GM21423 (cell line): ENCODE measurements around the gene PAMR1.
A peak's percentile ranks its signal among the peaks of the same experiment; 100 is the strongest.

Experiments
- ATAC-seq: cut with Tn5 transposase; IDR thresholded peaks from one replicate; pipeline ENCODE4 v1.9.1; 2021; ENCODE audit warnings: mild to moderate bottlenecking, moderate library complexity; ENCODE audit not compliant: unreplicated experiment

The PAMR1 gene

DNA sequence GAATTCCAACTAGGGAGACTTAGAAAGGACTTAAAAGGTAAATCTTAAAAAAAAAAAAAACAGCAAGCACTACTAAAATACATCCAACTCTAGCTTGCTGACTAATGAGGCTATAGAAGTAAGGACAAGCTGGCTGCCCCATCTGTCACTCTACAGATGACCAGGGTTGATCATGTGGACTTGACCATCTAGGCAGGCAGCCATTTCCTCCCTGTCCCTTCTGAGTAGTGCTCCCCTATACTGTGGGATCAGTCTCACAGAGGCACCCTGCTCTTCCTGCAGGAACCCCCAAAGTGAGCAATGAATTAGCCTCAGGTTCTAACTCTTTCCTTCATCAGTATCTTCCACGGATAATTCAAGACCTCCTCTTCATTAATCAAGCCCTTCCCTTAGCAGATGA is 118.4 kb downstream of the PAMR1 start:
- ATAC-seq: no peak

DNA sequence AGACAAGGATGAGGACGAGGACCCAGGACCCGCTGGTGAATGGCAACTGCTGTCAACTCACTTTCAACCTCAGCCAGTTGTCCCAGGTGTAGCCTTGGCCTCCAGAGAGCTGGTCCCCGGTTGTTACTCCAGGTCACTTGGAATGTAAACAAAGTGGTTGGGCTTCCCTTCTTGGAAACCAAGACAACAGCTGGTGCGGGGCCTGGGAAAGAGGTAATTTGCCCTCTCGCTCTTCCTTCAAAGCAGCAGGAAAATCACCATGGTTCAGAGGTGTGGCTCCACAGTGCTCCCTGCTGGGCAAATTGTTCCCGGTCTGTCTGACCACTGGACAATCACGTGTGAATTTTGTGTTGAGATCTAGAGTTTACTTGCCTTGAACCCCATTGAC is 121.0 kb downstream of the PAMR1 start:
- ATAC-seq: no peak

DNA sequence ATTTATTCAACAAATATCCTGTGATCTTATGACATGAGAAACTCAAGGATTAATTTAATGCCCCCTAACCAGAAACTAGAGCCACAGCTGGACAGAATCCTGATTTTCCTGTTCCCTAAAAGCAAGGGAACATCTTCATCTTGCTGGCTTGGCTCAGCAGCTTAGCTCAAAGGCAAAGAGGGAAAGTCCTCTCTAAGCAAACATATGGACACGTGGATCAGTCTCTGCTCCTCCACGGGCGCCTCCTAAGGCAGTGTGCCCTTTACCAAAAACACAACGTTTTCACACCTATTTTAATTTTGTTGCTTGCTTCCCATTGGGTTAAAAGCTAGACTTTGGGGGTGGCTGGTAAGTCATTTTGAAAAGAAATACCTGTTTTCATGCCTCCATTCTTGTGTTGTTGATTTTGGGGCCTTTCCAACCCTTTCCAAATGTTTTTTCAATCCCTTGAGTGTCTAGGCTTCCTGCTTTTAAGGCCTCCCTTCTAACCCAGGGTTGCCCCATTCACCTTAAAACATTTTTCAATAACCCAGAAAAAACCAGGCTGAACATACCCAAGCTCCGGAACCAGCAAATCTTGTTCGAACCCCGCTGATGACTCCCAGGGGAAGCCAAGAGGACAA is 121.5 kb downstream of the PAMR1 start:
- ATAC-seq: no peak

DNA sequence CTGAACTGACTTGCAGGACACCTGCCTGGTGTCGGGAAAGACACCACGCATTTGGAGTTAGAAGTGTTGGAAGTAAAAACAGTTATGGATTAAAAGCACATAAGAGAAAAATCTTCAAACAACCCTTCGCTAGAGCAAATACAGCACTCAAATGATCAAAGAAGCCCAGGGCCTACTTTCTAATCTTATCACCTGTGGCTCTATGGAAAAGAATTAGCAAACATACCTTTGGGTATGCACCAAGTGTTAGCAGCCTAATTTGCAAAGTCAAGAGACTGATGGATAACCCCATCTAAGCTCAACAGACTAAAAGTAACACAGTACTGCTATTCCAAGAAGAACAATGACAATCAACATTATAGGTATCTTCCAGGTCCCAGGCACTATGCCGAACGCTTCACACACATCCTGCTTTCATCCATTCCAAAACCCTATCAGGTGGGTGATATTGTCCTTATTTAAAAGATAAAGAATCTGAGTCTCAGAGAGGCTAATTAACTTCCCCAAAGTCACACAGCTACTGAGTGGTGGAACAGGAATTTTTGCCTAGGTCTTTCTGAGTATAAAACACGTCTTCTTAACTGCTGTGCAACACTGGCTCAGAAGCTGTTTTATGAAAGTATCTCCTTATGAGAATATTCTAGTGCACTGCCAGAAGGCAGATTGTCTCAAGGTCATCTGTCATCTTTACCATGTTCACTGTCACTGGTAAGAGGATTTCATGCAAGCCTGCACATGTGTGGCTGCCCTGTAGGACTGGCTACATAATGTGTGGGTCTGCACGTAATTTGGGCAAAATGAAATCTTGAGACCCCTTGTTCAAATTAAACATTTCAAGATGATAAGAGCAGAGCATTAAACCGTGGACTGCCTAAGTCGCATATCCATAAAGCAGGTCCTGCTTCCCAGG is 122.4 kb downstream of the PAMR1 start:
- no peak for ATAC-seq

DNA sequence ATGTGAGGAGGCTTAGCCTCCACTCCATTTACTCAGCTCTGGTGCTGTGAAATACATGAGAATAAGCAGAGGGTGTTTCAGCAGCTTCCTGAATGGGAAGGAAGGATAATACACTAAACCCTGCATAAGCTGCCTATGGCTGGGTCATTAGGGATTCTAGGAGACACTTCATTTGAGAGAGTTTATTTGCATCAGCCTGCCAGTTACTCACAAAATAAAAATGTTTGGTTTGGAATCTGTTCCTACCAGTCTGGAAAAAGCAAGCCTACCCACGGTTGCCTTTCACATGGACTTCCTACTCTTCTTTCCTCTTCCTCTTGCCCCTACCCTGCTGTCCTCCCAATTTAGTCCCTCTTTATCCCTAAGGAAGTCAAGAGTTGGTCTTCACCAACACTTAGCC is 126.5 kb downstream of the PAMR1 start:
- ATAC-seq: no peak

DNA sequence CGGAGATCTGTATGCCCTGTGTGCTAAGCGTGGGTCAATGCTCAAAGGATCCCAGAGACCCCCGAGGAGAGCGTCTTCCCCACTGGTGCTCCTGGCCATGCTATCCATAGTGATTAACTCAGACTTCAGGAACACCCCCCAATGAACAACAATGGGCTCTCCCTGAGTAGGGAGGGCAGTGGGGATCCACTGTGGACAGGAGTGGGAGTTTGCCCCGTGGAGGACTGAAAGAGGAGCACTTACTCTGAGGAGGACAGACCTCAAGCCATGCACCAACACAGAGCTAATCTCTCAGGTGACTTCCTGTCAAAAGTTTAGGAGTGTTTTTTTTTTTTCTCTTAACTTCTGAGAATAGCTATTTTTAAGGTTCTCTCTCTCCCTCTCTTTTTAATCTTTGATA is 130.5 kb downstream of the PAMR1 start:
- ATAC-seq: no peak

DNA sequence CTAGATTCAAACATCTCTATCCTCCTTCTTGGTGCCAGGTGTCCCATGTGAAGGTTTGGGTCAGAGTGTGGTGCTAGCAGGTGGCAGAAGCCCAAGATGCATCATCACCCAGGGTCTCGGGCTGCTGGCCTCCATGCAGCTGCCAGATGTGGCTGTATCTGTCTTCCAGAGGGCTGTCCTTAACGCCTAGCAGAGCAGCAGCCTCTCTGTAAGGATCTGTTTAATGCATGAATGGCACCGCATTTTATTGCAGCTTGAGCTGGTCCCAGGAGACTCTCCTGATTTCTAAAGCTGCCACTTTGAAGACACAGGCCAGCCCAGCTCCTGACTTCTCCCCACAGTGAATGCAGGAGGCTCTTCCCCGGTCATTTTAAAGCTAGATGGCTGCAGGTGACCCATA is 132.3 kb downstream of the PAMR1 start:
- ATAC-seq: no peak

DNA sequence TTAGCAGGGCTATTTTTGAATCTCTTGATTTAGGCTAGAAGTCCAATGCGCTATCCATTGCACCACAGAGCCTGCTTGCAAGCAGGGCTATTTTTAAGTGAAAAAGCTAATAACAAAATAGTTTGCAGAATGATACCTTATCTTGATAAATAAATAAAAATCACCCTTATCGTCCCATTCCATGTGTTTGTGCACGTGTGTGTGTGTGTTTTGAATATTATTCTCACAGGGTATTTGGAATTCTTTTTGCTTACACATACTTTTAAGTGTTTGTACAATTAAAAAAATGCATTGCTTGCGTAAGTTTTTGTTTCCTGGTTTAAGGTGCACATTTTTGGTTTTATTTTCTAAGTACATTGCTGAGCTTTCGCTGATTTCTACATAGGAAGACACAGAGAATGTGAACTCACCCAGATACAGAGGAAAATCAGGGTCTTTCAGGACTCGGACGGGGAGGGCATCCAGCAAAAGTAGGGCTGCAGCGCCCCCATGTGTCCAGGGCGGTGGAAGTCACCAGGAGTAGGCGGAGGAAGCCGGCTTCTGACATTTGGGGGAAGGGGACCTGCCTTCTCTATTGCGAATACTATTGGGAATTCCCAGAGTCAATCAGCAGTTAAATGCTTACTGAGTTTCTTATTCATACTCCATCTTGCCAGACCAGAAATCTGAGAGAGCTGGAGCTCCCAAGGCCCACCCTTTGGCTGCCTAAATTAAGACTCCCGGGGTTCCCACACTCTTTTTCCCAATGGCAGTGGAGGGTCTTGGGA is 133.3 kb downstream of the PAMR1 start:
- no peak for ATAC-seq

DNA sequence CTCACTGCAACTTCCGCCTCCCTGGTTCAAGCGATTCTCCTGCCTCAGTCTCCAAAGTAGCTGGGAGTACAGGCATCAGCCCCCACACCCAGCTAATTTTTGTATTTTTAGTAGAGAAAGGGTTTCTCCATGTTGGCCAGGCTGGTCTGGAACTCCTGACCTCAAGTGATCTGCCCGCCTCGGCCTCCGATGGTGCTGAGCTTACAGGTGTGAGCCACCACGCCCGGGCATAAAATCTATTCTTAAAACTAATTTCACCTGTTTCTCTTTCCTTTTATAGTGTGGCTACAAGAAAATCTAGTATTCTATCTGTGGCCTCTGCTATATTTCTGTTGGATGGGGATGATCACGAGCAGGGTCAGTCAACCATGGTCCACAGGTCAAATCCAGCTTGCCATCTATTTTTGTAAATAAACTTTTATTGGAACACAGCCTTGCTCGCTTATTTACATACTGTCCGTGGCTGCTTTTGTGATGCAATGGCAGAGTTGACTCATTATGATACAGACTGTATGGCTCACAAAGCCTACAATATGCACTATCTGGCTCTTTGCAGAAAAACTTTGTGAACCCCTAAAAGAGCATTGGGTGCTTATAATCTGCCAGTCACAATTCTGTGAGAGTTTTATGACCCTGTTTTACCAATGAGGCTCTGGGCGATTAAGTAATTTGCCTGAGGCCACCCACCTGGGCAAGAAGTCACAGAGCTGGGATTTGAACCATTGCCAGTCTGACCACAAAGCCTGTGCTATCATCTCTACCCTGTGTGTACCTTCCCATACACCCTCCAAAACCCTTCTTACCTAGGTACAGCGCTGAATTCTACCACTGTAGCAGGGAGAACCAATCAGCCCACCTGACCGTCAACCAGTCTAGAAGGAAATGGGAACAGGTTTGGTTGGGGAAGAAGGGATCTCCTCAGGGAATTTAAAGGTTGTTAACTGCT is 134.4 kb downstream of the PAMR1 start:
- peak; percentile 84 for ATAC-seq

DNA sequence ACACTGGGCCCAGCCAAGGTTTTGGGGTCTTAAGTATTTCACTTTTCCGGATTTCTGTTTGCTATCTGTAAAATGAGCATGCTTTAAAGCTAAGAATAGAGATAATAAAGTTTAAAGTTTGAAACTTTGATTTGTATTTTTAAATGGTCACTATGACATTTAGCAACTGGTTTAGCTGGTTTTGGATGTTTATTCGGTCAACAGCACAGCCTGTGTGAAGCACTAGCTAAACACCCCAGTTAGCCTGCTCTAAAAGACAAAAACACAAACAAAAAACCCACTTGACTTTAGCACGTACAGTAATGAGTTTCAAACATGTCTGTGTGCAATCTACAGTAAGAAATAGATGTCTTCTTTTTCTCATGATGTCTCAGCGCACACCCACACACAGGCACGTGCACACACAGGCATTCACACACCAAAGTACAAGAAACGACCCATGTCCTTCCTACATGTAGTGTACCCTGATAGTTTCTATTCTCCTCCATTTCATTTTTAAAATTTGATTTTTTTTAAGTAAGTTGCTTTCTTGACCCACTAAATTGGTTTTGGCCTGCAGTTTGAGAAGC is 135.4 kb downstream of the PAMR1 start:
- ATAC-seq: no peak

DNA sequence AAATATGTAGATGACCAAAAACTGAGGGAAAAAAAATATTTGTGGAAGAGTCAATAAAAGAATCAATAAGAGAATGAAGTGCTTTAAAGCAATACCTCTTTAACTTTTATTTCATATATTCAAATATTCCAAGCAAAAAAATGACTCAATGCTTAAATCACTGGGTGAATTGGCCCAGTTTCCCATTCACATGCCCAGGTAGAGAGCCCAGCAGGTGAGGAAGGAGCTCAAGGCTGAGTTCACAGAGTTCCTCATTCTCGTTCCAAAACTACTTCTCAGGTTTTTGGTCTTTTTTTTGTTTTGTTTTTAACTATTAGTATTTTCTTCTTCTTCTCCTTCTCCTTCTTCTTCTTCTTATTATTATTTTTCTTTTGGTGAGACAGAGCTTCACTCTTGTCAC is 136.3 kb downstream of the PAMR1 start:
- no peak for ATAC-seq

DNA sequence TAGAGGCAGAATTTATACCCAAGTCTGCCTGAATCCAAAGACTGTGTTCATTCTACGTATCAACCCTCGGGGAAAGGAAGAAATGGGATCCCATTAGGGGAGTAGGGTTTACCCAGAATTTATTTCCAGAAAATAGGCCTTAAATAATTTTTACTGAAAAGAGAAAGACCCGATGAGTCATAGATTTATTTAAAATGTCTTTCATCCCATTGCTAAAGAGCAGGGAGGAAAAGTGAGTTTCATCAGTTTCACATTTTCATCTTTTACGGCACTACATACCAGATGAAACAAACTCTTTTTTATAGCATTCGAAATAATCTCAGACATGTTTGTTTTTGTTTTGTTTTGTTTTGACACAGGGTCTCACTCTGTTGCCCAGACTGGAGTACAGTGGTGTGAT is 137.4 kb downstream of the PAMR1 start:
- ATAC-seq: no peak

DNA sequence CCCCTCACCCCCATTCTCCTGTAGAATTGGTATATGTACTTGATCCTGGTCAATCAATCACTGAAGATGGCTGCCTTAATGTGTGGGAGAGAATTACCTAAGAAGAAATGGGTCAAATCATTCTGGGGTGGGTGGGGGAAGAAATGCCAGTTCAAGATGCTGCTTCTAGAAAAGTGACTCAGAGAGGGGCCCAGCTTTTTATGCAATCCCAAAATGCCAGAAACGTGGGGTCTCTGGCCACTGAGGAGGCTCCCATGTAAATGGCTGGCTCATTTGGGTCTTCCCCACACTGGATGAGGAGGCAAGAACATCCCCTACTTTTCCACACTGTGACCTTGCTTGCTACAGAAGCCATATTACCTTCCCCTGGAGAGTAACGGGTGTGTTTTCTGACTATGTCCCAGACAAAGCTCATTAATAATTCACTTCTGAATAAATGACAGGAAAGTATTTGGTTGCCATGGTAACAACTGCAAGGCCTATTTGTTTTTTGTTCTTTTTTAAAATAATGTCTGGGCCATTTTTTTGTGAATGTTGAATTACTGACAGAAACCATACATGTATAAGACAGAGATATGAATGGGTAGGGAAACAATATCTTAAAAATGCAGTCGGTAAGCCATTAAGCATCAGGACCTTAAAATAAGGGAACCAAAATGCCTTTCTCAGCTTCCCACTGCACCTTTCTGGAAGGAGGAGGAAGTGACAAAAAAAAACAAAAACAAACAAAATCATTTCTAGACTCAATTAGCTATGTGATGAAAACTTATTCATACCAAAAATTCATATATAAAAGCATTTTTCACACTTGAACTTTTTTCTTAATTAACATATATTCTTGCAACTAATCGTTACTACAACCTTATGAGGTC is 138.1 kb downstream of the PAMR1 start:
- no peak for ATAC-seq

DNA sequence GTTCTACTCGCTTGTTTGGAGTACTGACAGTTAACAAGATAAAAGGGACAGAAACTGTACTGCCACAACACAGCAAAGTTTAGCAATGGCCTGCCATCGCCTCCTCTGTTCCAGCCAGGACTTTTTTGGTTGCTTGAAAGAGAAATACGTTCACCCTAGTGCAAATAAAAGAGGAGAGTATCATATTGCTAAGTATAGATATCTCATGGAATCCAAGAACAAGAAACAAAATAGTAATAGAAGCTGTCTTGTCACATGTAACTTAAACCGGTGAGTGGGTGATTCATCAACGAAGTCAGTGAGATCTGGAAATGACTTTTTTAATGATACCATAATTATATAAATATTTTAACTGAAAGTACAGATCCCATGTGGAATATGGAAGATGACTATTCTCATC is 141.5 kb downstream of the PAMR1 start:
- ATAC-seq: no peak
